Ovary (tissue), 9 donors: ENCODE data around the gene MORN1. TPM values are rescaled to one million over a fixed set of nuclear protein-coding genes. Genes with fewer than 3 reads are reported as not detected.

Source experiments
- DNase-seq, 5 donors: peaks; one replicate each; pipeline ENCODE4 v3.0.0-alpha.2; 2019 to 2020
- H3K27ac ChIP-seq, 2 donors: fragments of 200-600 bp; one replicate each; pipeline versions ENCODE4 v1.5.1 to v1.8.0; 2019 to 2022
- H3K27me3 ChIP-seq: fragments of 200-600 bp; one replicate; pipeline ENCODE4 v1.8.0; 2022
- H3K36me3 ChIP-seq: fragments of 200-600 bp; sonication (generic); one replicate; pipeline ENCODE4 v1.5.1; 2019
- H3K4me1 ChIP-seq: one replicate; pipeline ENCODE4 v1.8.1; 2013; ENCODE audit warnings: mild to moderate bottlenecking, moderate library complexity; ENCODE audit not compliant: insufficient read depth
- H3K4me3 ChIP-seq: fragments of 200-600 bp; sonication (generic); one replicate; pipeline ENCODE4 v1.5.1; 2017
- H3K9me3 ChIP-seq, 2 donors: fragments of 200-600 bp in 1 of 2; sonication (generic) in 1 of 2; one replicate each; pipeline versions ENCODE4 v1.5.1 to v1.8.1; 2013 to 2019; ENCODE audit warnings: mild to moderate bottlenecking in 1 of 2, moderate library complexity in 1 of 2
- EP300 ChIP-seq: sonication (generic); formaldehyde crosslinking; IDR thresholded peaks from one replicate; pipeline ENCODE4 v1.6.1; 2017; ENCODE audit warnings: antibody characterized with exemption
- POLR2A ChIP-seq: fragments of 450-650 bp; IDR thresholded peaks from one replicate; pipeline ENCODE4 v1.6.1; 2017; ENCODE audit warnings: antibody characterized with exemption, mild to moderate bottlenecking, moderate library complexity
- WGBS, 3 donors: extraction: QIAGEN DNeasy Blood & Tissue Kit in 1 of 3; methylation state at CpG; one replicate each; pipeline versions ENCODE4 v1.1.5 to v1.1.7; 2013 to 2017; 5-methylcytosine and 5-hydroxymethylcytosine counted together
- intact Hi-C, 4 donors: fragments of 100-400 bp; cut with DNase I; formaldehyde crosslinking; loops; one replicate each; pipeline versions ENCODE4 v1.11.0 to v1.15.1; 2022 to 2023
- polyA plus RNA-seq, 2 donors: library from polyadenylated mRNA; stranded (reverse); fragments of 200-250 nt in 1 of 2; fragments of 350-450 nt in 1 of 2; fragmentation: Illumina TruSeq in 1 of 2; extraction: RNeasy Lipid Tissue Mini Kit (QIAGEN cat#74804) in 1 of 2; gene quantifications; one replicate each; pipeline ENCODE4 v1.2.3, GENCODE V29; 2013 to 2014
- total RNA-seq, 7 donors: library from RNA; depleted of rRNA in 2 of 7; stranded (reverse); fragments of >200 nt in 2 of 7; fragmentation: NEBNext Ultra II Directional in 3 of 7; extraction: Animal tissue kit (Norgen Biotek cat#: 25700) in 3 of 7; gene quantifications; one replicate each; pipeline versions ENCODE4 v1.1.0 to v1.2.4, GENCODE V29; 2016 to 2023
- TF ChIP-seq, protein P1 (sequence below), 3 donors: fragments of 450-650 bp in 2 of 3; fragments of 200-600 bp in 1 of 3; IDR thresholded peaks; one replicate each; pipeline versions ENCODE4 v1.5.1 to v1.8.0; 2016 to 2022; ENCODE audit warnings: antibody characterized with exemption in 3 of 3, mild to moderate bottlenecking in 1 of 3
- donor health status: DM: no; HTN: no; CAD: no; lungs with moderate emphysema.
- donor health status: DM: no; HTN: no; CAD: no.
- donor health status: Bipolar disorder and iron deficiency.
- donor health status: DM: yes; HTN: yes; CAD: no.
- donor health status: DM: no; HTN: no; CAD: no.
- donor health status: DM: yes; HTN: yes; CAD: no.

The MORN1 gene
- total and polyA plus RNA-seq, 9 donors = 1.7 to 24.2 (median 17.7) TPM

DNA sequence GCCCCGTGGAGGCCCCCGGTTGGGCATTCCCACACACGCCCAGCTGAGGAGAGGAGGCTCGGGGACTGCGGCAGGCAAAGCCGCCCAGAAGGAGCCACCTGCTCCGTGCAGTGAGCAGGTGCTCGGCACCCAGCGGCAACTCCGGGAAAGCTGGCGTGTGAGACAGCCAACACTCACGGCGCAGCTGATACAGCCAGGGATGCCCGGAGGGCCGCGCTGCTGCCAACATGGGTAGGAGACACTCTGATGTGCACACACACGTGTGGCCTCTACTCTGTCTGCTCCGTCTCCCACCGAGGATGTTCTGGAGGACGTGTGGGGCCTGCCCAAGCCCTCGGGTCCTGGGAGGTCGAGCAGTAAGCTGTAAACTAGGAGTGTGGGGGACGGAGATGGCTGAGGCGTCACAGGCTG, 12.9 kb downstream of the MORN1 start:
- H3K4me1 ChIP-seq = peaks cover 4% of the 10 kb centered on the region
- H3K36me3 ChIP-seq = no peaks in the 10 kb centered on the region
- TF ChIP-seq EP300 = no peak
- TF ChIP-seq POLR2A = no peak
- TF ChIP-seq, protein P1, sequence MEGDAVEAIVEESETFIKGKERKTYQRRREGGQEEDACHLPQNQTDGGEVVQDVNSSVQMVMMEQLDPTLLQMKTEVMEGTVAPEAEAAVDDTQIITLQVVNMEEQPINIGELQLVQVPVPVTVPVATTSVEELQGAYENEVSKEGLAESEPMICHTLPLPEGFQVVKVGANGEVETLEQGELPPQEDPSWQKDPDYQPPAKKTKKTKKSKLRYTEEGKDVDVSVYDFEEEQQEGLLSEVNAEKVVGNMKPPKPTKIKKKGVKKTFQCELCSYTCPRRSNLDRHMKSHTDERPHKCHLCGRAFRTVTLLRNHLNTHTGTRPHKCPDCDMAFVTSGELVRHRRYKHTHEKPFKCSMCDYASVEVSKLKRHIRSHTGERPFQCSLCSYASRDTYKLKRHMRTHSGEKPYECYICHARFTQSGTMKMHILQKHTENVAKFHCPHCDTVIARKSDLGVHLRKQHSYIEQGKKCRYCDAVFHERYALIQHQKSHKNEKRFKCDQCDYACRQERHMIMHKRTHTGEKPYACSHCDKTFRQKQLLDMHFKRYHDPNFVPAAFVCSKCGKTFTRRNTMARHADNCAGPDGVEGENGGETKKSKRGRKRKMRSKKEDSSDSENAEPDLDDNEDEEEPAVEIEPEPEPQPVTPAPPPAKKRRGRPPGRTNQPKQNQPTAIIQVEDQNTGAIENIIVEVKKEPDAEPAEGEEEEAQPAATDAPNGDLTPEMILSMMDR (IDR thresholded peaks at IDR 0.05) = no peak
- peak in 2 of 5 donors; percentile 15 to 33 for DNase-seq
- no peaks in the 10 kb centered on the region for H3K27me3 ChIP-seq
- WGBS, 3 donors = 76 to 86% (median 85%) methylated on average over 24 of the region's 24 CpGs
- intact Hi-C loops = loop anchor here in 1 of 4 donors (5.0 kb wide), 1 partner anchor 201 kb away; no protein-coding TSS in a partner anchor
- no peak overlapping the region for H3K4me3 ChIP-seq
- H3K9me3 ChIP-seq = no peaks in the 10 kb centered on the region
- no peak overlapping the region for H3K27ac ChIP-seq

GRCh38 chr1:2377751-2378440, 13.5 kb downstream of the MORN1 start:
- H3K27me3 ChIP-seq = no peaks in the 10 kb centered on the region
- no peak overlapping the region for H3K27ac ChIP-seq
- TF ChIP-seq, protein P1 (IDR thresholded peaks at IDR 0.05) = no peak
- TF ChIP-seq EP300 (no peak), POLR2A (no peak)
- H3K9me3 ChIP-seq = no peaks in the 10 kb centered on the region
- H3K4me1 ChIP-seq = peaks cover 4% of the 10 kb centered on the region
- peak in 2 of 5 donors; percentile 16 to 33 for DNase-seq
- H3K4me3 ChIP-seq = no peak overlapping the region
- 77 to 83% (median 82%) methylated on average over 15 to 16 of the region's 16 CpGs for WGBS, 3 donors
- intact Hi-C loops = loop anchor here in 1 of 4 donors (5.0 kb wide), 1 partner anchor 201 kb away; no protein-coding TSS in a partner anchor
- H3K36me3 ChIP-seq = no peaks in the 10 kb centered on the region

- H3K9me3 ChIP-seq = no peaks in the 10 kb centered on the region
- TF ChIP-seq POLR2A (no peak), EP300 (no peak)
- TF ChIP-seq, protein P1 (IDR thresholded peaks at IDR 0.05) = no peak
- no peaks in the 10 kb centered on the region for H3K27me3 ChIP-seq
- H3K27ac ChIP-seq = no peak overlapping the region
- peaks cover 4% of the 10 kb centered on the region for H3K4me1 ChIP-seq
- intact Hi-C loops = loop anchor here in 1 of 4 donors (5.0 kb wide), 1 partner anchor 200 kb away; no protein-coding TSS in a partner anchor
- DNase-seq = peak in 2 of 5 donors; percentile 23 to 40
- no peaks in the 10 kb centered on the region for H3K36me3 ChIP-seq
- no peak overlapping the region for H3K4me3 ChIP-seq
- WGBS, 3 donors = 72 to 84% (median 81%) methylated on average over 23 to 25 of the region's 25 CpGs
Measured at GRCh38 chr1:2376931-2377672, 14.3 kb downstream of the MORN1 start.

DNA sequence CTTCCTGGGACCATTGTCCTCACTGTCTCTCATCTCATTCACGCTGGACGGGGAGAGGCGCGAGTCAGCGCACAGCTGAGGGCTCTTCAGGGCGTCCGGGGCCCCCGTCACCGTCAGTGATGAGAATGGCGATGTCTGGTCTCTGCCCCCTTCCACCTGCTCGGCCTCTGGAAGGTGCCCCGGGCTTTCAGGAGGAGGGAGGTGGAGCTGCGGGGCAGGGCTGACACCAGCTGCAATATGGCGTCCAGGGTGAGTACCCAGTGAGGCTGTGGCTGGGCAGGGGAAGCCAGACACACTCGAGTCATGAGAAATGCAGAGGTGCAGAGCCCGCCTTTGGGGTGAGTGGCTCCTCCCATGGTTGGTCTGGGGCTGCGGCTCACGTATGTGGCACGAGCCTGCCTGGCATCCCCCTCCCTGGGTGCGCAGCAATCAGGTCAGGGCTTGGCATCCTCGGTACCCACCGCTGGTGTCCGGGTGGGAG, 15.1 kb downstream of the MORN1 start:
- 82 to 89% (median 89%) methylated on average over 23 of the region's 23 CpGs for WGBS, 3 donors
- Histone ChIP-seq H3K9me3 (no peaks in the 10 kb centered on the region), H3K36me3 (no peaks in the 10 kb centered on the region), H3K27ac (no peak overlapping the region), H3K4me3 (no peak overlapping the region), H3K27me3 (no peaks in the 10 kb centered on the region), H3K4me1 (peaks cover 1% of the 10 kb centered on the region)
- TF ChIP-seq POLR2A = no peak
- no peak for TF ChIP-seq EP300
- TF ChIP-seq, protein P1 (IDR thresholded peaks at IDR 0.05) = no peak
- intact Hi-C loops = loop anchor here in 1 of 4 donors (5.0 kb wide), 1 partner anchor 199 kb away; no protein-coding TSS in a partner anchor
- DNase-seq = peak in 2 of 5 donors; percentile 18 to 31
